ENCODE results near the gene FTSJ1.

The FTSJ1 gene

GRCh38 chrX:48467281-48467761 is 8.7 kb upstream of the FTSJ1 start:
- DNase-seq (ENCODE audit: low read depth) = no peak
- H3K4me3 ChIP-seq (ENCODE audit: low read length) = peak overlapping the region; percentile 34

GRCh38 chrX:48468247-48468671 is 7.7 kb upstream of the FTSJ1 start:
- DNase-seq (ENCODE audit: low read depth) = no peak
- TF ChIP-seq CTCF (conservative IDR thresholded peaks at IDR 0.05; ENCODE audit: low read depth, low read length) = no peak
- peak overlapping the region; percentile 34 for H3K4me3 ChIP-seq (ENCODE audit: low read length)

More at GRCh38 chrX:48467281-48467761, 8.7 kb upstream of the FTSJ1 start:
- no peak for TF ChIP-seq CTCF (conservative IDR thresholded peaks at IDR 0.05; ENCODE audit: low read depth, low read length)

- no peak overlapping the region for H3K4me3 ChIP-seq (ENCODE audit: low read length)
- no peak for DNase-seq (ENCODE audit: low read depth)
- TF ChIP-seq CTCF (conservative IDR thresholded peaks at IDR 0.05; ENCODE audit: low read depth, low read length) = peak; percentile 21
Measured at GRCh38 chrX:48468693-48469691, 7.0 kb upstream of the FTSJ1 start.

GRCh38 chrX:48470110-48470832 is 5.7 kb upstream of the FTSJ1 start, which contains the start of gene SLC38A5:
TSS of gene SLC38A5 (minus strand) at chrX:48470260. CDS start at chrX:48467924, 2,336 bp downstream.
- H3K4me3 ChIP-seq (ENCODE audit: low read length) = no peak within 1 kb of the TSS
- DNase-seq (ENCODE audit: low read depth) = no peak

GRCh38 chrX:48470833-48471118 is 5.2 kb upstream of the FTSJ1 start:
- TF ChIP-seq CTCF (conservative IDR thresholded peaks at IDR 0.05; ENCODE audit: low read depth, low read length) = no peak

More at GRCh38 chrX:48470110-48470832, 5.7 kb upstream of the FTSJ1 start, which contains the start of gene SLC38A5:
- no peak for TF ChIP-seq CTCF (conservative IDR thresholded peaks at IDR 0.05; ENCODE audit: low read depth, low read length)

GRCh38 chrX:48471504-48471903 is 4.5 kb upstream of the FTSJ1 start:
- no peak for TF ChIP-seq CTCF (conservative IDR thresholded peaks at IDR 0.05; ENCODE audit: low read depth, low read length)
- no peak overlapping the region for H3K4me3 ChIP-seq (ENCODE audit: low read length)
- no peak for DNase-seq (ENCODE audit: low read depth)

More at GRCh38 chrX:48470833-48471118, 5.2 kb upstream of the FTSJ1 start:
- no peak for DNase-seq (ENCODE audit: low read depth)
- H3K4me3 ChIP-seq (ENCODE audit: low read length) = no peak overlapping the region
